NCI-H2081 (cell line): ENCODE results near the gene RNF5.

ENCODE experiments used
- DNase-seq, 2 experiments: peaks; one replicate each; lab custom pipeline; 2025; lab: John Stamatoyannopoulos, UW

The RNF5 gene

GRCh38 chr6:32151863-32152768 is 26.1 kb upstream of the RNF5 start, which contains the start of gene PRRT1:
TSS of gene PRRT1 (minus strand) at chr6:32151939. CDS start at chr6:32151827, 112 bp downstream.
- DNase-seq = no peak

DNA sequence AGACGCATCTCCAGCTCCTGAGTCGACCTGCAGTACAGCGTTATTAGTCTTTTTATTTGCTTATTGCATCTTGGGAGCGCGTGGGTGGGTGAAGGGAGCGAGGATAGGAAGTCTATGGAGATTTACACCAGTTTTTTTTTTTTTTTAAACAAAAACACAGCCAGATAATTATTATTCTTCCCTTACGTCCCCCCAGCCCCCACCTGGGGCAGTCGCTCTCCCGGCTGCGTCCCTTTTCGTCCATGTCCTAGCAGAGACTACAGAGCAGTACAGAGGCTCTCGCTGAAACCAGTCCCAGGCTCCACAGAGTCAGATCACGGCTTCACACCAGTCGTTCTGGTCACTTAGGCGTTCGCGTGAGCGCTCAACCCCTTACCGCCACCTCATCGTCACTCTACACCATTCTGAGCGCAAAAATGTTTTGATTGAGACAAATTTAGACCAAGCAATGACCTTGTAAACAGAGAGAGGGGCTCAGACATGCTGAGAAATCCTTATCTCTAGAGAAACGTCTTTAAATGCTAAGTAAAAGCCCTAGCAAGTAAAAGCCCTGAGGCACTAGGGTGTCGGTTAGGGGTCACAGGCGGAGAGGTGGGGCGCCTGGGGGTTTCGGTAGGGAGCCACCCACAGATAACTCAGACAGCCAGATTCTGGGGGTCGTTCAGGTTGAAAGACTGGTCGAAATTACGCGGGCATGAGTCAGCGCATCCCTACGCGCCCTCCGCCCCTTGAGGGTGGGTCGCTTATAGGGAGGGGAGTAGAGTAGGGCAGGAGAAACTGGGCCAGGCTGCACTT is 25.2 kb upstream of the RNF5 start:
- DNase-seq = no peak

- peak; percentile 83 to 90 for DNase-seq
These were observed 24.4 kb upstream of the RNF5 start, which contains the start of gene PPT2 for GRCh38 chr6:32153564-32154513. TSS of gene PPT2 (plus strand) at chr6:32154141. CDS start at chr6:32154595, 454 bp downstream.

DNA sequence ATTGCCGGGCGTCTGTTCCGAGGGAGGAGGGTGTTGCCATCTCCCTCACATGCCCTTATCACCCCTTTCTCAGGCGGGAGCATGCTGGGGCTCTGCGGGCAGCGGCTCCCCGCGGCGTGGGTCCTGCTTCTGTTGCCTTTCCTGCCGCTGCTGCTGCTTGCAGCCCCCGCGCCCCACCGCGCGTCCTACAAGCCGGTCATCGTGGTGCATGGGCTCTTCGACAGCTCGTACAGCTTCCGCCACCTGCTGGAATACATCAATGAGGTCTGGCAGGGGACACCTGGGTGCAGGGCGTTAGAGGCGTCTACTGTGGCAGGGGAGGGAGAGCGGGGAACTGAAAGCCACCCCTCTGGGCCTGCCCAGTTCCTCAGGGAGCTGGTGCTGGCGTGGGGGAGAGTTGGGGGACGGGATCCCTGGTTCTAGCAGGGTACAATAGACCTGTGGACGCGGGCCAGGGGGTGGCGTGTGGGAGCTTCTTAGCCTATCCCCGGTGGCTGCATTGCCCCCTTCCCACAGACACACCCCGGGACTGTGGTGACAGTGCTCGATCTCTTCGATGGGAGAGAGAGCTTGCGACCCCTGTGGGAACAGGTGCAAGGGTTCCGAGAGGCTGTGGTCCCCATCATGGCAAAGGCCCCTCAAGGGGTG is 23.6 kb upstream of the RNF5 start:
- peak; percentile 78 to 83 for DNase-seq

GRCh38 chr6:32156891-32157290 is 21.3 kb upstream of the RNF5 start:
- DNase-seq = no peak

GRCh38 chr6:32158052-32158451 is 20.2 kb upstream of the RNF5 start:
- DNase-seq = no peak

DNA sequence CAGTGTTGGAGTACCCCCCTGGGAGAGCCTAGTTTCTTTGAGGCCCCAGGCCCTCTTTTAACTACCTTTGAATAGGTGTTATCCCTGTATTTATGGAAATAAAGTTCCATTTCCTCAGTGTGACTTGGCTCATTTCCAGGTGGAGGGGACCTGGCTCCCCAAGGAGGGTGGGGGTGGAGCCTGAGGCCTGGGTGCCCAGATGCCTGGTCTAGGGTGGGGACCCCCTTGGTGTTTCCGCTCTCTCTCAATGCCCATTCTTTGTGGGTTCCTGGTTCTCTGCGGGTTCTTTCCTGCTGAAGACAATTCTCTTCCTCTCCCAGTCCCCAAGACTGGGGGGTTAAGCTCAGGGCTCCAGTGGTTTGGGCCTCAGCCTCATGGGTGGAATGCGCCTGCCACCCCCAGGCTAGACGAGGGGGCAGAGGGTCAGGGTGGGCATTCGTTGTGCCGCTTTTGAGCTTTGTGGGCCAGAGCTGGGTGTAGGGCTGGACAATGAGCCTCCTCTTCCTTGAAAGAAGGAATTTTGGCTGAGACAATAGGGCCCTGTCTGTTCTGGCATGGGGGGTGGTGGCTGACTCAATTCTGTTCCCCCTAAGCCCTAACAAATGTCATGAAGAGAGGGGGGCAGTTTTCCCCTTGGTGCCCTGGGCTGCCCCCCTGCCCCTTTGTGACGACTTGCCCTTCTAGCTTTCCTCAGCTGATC is 14.5 kb upstream of the RNF5 start:
- no peak for DNase-seq

- no peak for DNase-seq
These were observed 13.9 kb upstream of the RNF5 start, which contains the start of gene EGFL8 for GRCh38 chr6:32164295-32164694. TSS of gene EGFL8 (plus strand) at chr6:32164595. CDS start at chr6:32166166, 1,571 bp downstream.

DNA sequence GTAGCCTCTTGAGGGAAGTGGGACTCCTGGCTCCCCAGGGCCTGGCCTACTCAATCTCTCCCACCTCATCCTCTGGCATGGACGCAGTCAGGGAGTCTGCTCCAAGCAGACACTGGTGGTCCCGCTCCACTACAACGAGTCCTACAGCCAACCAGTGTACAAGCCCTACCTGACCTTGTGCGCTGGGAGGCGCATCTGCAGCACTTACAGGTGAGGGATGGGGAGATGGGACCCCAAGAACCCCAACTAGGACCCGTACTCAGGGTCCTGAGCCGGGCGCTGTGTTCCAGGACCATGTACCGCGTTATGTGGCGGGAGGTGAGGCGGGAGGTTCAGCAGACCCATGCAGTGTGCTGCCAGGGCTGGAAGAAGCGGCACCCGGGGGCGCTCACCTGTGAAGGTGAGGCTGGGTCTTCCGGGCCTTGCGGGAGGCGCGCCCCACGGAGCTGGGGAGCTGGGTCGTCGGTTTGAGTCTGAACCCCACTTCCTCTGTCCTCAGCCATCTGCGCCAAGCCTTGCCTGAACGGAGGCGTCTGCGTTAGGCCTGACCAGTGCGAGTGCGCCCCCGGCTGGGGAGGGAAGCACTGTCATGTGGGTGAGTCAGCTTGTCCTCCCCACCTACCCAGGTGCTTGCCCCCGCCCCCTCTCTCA is 11.7 kb upstream of the RNF5 start:
- no peak for DNase-seq

DNA sequence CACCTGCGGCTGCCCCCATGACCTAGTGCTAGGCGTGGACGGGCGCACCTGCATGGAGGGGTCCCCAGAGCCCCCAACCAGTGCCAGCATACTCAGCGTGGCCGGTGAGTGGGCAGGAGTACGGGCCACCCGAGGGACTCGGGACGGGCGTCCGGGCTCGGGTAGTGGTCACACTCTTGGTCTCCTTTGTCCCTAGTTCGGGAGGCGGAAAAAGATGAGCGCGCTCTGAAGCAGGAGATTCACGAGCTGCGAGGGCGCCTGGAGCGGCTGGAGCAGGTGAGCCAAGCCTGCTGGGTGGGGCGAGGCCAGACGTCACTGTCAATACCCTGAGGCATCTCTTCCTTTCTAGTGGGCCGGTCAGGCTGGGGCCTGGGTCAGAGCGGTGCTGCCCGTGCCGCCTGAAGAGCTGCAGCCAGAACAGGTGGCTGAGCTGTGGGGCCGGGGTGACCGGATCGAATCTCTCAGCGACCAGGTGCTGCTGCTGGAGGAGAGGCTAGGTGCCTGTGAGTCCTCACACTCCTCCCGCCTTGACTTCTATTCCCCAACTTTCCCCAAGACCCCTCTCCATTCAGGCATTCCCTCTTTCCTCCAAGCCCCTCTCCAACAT is 10.9 kb upstream of the RNF5 start:
- no peak for DNase-seq

- no peak for DNase-seq
These were observed 10.4 kb upstream of the RNF5 start for GRCh38 chr6:32167761-32168262.

- DNase-seq = no peak
These were observed 9.9 kb upstream of the RNF5 start for GRCh38 chr6:32168350-32168749.

DNA sequence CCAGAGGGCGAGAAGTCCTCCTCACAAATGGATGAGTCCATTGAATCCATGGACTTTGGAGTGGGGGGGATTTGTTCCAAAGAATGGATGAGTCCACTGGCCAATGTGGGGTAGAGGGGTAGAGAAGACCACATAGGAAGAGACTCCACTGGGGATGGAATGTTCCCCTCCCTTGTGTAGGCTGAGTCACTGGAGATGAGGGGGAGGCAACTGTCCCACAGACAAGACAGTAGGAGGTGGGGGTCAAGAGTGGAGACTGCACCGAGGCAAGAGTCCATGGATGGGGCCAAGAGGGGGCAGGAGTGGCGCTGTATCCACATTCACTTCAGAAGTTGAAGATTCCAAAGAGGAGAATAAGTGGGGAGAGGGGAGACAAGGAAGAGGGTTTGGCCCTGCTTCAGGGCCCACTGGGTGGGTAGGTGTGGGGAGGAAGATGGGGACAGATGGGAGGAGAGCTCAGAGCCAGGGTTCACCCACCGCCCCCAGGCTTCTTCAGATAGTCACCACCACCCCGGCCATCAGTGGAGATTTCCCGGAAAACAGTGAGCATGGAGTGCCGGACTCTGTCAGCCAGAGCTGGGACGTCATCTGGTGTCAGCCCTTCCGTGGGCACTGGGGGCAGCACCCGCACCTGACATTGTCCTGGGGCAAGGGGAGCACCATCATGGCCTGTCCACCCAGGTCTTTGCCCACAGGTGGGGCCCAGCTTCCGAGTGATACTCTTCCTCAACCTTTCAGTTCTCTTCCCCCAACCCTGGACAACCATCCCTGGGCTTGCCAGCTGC is 9.2 kb upstream of the RNF5 start:
- no peak for DNase-seq

DNA sequence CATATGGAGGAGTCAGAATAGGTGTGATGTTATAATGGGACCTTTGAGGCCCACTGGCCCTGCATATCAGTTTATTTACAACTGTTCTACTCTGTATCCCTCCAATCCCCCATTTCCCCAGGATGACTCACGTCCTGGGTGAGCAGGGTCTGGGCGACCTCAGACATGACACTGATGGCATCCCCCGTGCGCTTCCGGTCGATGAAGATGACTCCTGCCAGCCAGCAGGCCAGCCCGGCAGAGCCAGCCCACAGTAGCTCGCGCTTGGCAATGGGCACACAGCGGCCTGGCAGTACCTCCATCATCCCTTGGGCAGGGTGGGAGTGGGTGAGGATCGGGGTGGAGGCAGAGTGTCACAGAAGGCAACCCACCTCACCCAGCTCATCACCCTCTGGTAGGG is 7.9 kb upstream of the RNF5 start:
- no peak for DNase-seq

GRCh38 chr6:32171234-32171633 is 7.0 kb upstream of the RNF5 start:
- no peak for DNase-seq

DNA sequence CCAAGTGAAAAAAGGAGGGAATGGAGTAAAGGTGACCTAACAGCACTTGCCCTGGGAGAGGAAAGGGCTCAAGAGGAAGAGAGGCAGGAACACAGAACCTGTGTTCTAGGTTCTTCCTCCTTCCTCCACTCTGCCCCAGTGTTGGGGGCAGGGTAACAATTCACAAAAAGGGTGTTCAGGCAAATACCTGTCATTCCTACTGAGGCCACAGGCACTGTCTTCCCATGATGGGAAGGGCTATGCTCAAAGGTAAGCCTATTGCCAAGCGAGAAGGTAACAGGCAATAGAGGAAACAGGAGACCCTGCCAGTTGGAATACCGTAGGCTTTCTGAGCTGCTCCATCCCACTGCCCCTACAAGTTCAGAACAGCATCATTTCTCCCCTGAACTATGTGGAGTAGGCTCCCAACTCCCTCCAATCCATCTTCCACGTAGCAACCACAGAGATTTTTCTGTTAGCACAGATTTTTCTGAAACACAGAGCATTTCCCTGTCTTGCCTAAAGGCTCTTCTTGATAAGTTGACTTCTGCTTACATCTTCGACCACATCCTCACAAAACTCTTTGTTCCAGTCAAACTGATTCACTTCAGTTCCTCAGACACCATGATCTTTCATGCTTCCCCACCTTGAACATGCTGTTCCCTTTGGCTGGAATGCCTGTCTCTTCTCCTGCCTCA is 5.0 kb upstream of the RNF5 start:
- no peak for DNase-seq

- DNase-seq = no peak
These were observed 3.8 kb upstream of the RNF5 start for GRCh38 chr6:32174416-32174815.

GRCh38 chr6:32175322-32175710 is 2.9 kb upstream of the RNF5 start:
- DNase-seq = no peak
